Umbilical cord (tissue), 2 donors: ENCODE data around the gene ZMYM4. TPM values are rescaled to one million over a fixed set of nuclear protein-coding genes. Genes with fewer than 3 reads are reported as not detected.

ENCODE experiments used
- DNase-seq: peaks from one replicate; pipeline ENCODE4 v3.0.0-alpha.2; 2015; ENCODE audit warnings: low spot score
- total RNA-seq: library from RNA; depleted of rRNA; stranded (reverse); fragments of >200 nt; gene quantifications from one replicate; pipeline ENCODE4 v1.2.3, GENCODE V29; 2014; ENCODE audit warnings: low replicate concordance; ENCODE audit not compliant: insufficient read depth

Gene ZMYM4
- total RNA-seq, 1 donor from 2014 or later: 134 TPM

GRCh38 chr1:35274197-35274596, 5.7 kb downstream of the ZMYM4 start:
- no peak for DNase-seq

- DNase-seq: no peak
Measured at GRCh38 chr1:35278886-35279554, 10.5 kb downstream of the ZMYM4 start.

DNA sequence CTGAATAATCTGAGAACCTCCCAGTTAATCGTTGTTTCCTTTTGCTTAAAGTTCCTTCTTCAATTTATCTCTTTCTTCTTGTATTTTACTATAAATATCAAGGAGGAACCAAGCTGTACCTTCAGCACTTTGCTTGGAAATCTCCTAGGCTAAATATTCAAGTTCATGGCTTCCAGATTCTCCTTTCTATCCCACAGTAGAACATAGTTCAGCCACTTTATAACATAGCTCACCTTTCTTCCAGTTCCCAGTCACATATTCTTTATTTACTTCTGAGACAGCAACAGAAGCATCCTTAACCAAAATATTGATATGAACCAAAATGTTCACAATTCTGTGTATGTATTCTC, 11.0 kb downstream of the ZMYM4 start:
- no peak for DNase-seq

GRCh38 chr1:35280006-35280405, 11.5 kb downstream of the ZMYM4 start:
- no peak for DNase-seq

GRCh38 chr1:35281565-35281964, 13.1 kb downstream of the ZMYM4 start:
- no peak for DNase-seq

GRCh38 chr1:35282172-35282571, 13.7 kb downstream of the ZMYM4 start:
- DNase-seq: no peak

GRCh38 chr1:35284852-35285251, 16.3 kb downstream of the ZMYM4 start:
- DNase-seq: no peak

GRCh38 chr1:35285771-35286606, 17.5 kb downstream of the ZMYM4 start:
- peak; percentile 33 for DNase-seq

DNA sequence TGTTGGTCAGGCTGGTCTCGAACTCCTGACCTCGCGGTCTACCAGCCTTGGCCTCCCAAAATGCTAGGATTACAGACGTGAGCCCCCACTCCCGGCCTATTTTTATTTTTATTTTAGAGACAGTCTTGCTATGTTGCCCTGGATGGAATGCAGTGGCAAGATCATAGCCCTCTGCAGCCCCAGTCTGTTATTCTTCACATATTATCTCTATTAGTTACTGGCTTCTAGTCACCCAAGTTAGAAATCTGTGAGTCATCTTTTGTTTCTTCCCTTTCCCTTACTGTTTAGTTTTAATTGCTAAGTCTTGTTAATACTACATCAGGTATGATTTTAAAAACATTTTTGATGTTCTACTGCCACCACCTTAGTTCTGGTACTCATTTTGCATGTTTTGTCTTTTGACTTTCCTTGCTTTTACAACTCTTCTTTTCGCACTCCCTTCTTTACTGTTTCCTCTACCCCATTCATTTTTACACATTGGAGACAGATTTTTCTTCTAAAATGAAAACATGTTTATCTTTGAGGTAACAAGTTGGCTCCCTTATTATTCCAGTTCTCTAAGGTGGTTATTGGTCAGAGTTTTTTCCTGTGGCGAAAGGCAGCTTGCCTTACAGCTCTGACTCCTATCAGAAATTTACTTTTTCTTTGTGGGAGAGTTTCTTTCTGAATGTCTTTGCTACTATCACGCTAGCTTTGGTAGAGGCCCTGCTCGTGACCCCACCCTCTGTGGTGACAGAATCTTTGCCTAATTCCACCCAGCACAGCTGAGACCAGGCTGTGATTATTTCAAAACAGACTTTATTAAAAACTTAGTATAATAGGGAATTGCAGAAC, 19.5 kb downstream of the ZMYM4 start:
- DNase-seq: no peak

- DNase-seq: no peak
Measured at GRCh38 chr1:35288761-35289160, 20.3 kb downstream of the ZMYM4 start.

GRCh38 chr1:35290452-35290851, 21.9 kb downstream of the ZMYM4 start:
- no peak for DNase-seq

DNA sequence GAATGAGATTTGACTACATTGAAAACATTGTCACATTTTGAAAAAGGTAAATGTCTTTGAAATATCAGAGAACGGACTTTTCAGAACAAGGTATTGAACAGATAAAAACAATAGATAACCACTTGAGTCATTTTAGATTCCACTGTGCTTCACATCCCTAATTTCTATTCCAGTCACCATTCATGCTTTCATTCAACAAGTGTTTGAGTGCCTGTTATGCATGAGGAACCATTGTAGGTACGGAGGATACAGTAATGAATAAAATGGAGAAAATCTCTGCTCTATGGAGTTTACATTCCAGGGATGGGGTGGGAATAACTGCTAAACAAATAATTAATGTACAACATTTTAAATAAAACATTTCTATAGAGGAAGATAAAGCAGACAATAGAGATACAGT, 26.3 kb downstream of the ZMYM4 start:
- DNase-seq: no peak

- no peak for DNase-seq
Measured at GRCh38 chr1:35297886-35298285, 29.4 kb downstream of the ZMYM4 start.

DNA sequence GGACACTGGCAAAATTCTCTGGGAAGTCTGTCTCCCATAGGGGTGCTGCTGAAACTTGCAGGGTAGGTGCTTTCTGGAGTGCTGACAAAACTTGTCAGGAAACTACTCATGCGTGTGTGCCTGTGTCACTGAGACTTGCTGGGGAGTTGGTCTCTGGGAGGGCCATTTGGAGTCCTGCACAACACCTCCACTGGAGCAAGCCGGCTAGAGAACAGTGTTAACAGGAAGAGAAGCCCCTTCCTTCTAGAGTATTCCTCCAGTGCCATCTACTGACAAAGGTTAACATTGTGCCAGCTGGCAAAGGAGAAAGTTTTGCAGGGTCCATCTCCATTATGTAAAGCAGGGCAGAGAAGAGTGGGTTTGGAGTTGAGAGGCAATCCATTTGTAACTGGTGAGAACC, 30.0 kb downstream of the ZMYM4 start:
- DNase-seq: peak; percentile 59

GRCh38 chr1:35300376-35300775, 31.9 kb downstream of the ZMYM4 start:
- no peak for DNase-seq

- no peak for DNase-seq
Measured at GRCh38 chr1:35301674-35302392, 33.3 kb downstream of the ZMYM4 start.

DNA sequence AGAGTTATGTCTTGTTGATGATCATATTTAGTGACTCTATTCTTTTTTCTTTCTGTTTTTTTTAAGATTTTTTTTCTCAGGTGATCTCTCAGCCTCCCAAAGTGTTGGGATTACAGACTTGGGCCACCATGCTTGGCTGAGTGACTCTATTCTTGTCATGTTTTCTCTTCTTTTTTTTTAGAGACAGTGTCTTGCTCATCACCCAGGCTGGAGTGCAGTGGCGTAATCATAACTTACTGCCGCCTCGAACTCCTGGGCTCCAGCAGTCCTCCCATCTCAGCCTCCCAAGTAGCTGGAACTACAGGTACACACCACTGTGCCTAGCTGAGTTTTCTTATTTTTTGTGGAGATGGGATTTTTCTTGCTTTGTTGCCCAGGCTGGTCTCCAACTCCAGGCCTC, 36.9 kb downstream of the ZMYM4 start:
- DNase-seq: no peak

GRCh38 chr1:35315649-35316048, 47.1 kb downstream of the ZMYM4 start:
- DNase-seq: no peak

DNA sequence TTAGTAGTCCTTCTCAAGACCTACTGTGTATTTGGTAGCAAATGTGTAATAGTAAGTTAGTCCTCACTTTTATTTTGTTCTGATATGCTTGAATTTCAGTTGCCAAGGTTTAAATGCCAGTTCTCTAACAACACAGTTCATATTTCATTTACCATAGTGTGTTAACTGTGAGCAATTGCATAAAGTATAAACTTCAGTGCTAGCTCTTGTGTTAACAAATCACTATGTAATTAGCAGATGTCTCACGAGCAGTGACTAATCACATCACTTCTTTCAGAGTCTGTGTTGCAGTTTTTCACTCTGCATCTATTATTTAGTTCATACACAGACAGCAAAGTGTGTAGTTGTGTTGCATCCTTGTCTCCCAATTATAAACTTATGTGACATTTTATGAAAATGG, 47.8 kb downstream of the ZMYM4 start:
- DNase-seq: no peak

- no peak for DNase-seq
Measured at GRCh38 chr1:35319988-35320713, 51.6 kb downstream of the ZMYM4 start.

DNA sequence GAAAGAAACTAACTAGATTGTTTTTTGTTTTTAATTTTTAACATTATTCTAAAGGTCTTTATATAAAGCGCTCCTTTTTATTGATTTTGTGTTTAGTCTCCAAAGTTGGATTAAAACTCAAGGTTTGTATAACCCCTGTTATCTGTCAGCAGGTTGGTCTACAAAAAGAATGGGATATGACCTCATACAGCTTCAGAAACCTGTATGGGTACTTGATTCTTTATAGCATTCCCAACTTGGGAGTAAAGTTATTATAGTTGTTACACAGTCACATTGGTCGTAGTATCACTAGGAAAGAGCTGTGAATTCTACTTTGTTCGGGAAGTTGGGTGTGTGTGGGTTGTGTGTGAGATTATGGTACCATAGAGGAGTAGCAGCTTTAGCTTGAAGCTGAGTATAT, 52.4 kb downstream of the ZMYM4 start:
- DNase-seq: no peak
